ENCODE data around the gene AAGAB. TPM values are rescaled to one million over a fixed set of nuclear protein-coding genes. Genes with fewer than 3 reads are reported as not detected.

Gene AAGAB
- total RNA-seq, 4 donors from 2014 or later = 23.6 to 34.4 (median 25.4) TPM

- no peak for TF ChIP-seq CTCF (IDR thresholded peaks at IDR 0.05)
- no peak for DNase-seq (ENCODE audit: low spot score)
- ATAC-seq (ENCODE audit: low FRiP score) = no peak
These were observed 70.9 kb downstream of the AAGAB start for GRCh38 chr15:67183443-67184169.

- ATAC-seq (ENCODE audit: low FRiP score) = no peak
- no peak for TF ChIP-seq CTCF (IDR thresholded peaks at IDR 0.05)
- no peak for DNase-seq (ENCODE audit: low spot score)
These were observed 73.2 kb downstream of the AAGAB start for GRCh38 chr15:67181221-67181639.

- DNase-seq (ENCODE audit: low spot score) (no peak), ATAC-seq (ENCODE audit: low FRiP score) (no peak)
- no peak for TF ChIP-seq CTCF (IDR thresholded peaks at IDR 0.05)
These were observed 73.8 kb downstream of the AAGAB start for GRCh38 chr15:67180514-67181191.

GRCh38 chr15:67180035-67180434 is 74.4 kb downstream of the AAGAB start:
- no peak for ATAC-seq (ENCODE audit: low FRiP score)
- no peak for TF ChIP-seq CTCF (IDR thresholded peaks at IDR 0.05)
- DNase-seq (ENCODE audit: low spot score) = no peak

GRCh38 chr15:67179411-67179995 is 75.0 kb downstream of the AAGAB start:
- DNase-seq (ENCODE audit: low spot score) = no peak
- ATAC-seq (ENCODE audit: low FRiP score) = no peak
- TF ChIP-seq CTCF (IDR thresholded peaks at IDR 0.05) = no peak

GRCh38 chr15:67178569-67179210 is 75.8 kb downstream of the AAGAB start:
- no peak for ATAC-seq (ENCODE audit: low FRiP score)
- DNase-seq (ENCODE audit: low spot score) = no peak
- TF ChIP-seq CTCF (IDR thresholded peaks at IDR 0.05) = no peak

Measured in omental fat pad (tissue), 4 donors.